GM18951 (cell line): ENCODE data around the gene RAB15.

Experiments used
- POLR2A ChIP-seq: IDR thresholded peaks from 4 replicates; pipeline ENCODE4 v1.6.1; 2011; ENCODE audit warnings: mild to moderate bottlenecking; ENCODE audit not compliant: insufficient read length, insufficient read depth; ENCODE audit errors: extremely low read depth
- in situ Hi-C: fragments of 300-500 bp; cut with MboI; formaldehyde crosslinking; loops from one replicate; pipeline ENCODE4 v1.12.0; 2022; ENCODE audit warnings: low sequenced_read_pairs, mixed read lengths, inconsistent platforms; ENCODE audit not compliant: unreplicated experiment

Gene RAB15

DNA sequence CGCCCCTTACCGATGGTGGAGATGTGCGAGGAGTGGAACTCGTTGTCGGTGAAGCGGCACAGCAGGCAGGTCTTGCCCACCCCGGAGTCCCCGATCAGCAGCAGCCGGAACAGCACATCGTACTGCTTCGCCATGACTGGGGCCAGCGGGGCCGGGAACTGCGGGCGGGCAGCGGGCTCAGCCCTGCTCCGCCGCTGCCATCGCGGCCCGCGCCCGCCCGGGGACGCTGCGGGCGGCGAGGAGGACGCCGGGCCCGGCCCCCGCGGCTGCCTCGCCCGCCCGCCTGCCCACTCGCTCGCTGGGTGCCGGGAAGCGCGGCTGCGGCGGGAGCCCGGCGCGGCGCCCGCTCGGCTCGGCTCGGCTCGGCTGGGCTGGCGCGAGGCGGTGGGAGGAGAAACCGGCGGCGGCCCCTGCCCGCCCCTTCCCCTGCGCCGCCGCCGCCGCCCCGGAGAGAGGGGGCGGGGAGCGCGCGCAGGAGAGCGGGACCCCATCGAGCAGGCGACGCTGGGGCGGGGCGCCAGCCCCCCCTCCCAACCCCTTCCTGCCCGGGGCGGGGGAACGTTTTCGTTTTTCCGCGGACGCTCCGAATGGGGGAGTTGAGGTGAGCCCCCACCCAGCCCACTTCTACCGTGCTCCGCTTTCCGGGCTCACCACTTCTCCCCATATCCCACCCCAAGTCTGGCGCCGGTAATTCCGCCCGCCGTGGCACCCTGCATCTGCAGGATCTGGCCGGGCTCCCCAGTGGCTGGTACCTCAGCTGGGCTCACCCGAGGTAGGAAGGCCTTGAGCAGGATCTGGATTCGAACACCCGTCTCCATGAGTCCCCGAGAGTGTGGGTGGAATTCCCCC lies at the start of gene RAB15:
Gene RAB15 (minus strand): TSS at position 394 of the 849 bp plus-strand sequence. CDS start 260 bp downstream, at position 134.
- in situ Hi-C loops = no loop called here
- no peak for TF ChIP-seq POLR2A

DNA sequence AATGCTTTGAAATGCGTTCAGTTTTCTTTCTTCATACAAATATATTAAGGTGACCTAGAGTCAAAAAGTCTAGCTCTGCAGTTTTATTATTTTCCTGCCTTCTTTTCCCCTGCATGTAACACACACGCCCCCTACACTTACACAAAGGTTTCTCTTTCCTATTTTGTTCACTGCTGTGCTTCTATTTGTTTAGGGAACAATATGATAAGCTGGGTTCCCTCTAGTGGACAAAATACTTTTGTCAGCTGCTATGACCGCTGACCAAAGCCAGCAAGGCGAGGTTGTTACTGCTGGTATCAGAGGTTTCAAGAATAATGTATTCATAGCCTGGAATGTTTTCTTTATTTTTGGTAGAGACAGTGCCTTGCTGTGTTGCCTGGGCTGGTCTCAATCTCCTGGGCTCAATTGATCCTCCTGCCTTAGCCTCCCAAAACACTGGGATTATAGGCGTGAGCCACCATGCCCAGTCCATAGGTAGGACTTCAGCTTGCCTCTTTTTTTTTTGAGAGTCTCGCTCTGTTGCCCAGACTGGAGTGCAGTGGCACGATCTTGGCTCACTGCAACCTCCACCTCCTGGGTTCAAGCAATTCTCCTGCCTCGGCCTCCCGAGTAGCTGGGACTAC lies 47.9 kb upstream of the RAB15 start:
- no peak for TF ChIP-seq POLR2A
- in situ Hi-C loops = no loop called here

DNA sequence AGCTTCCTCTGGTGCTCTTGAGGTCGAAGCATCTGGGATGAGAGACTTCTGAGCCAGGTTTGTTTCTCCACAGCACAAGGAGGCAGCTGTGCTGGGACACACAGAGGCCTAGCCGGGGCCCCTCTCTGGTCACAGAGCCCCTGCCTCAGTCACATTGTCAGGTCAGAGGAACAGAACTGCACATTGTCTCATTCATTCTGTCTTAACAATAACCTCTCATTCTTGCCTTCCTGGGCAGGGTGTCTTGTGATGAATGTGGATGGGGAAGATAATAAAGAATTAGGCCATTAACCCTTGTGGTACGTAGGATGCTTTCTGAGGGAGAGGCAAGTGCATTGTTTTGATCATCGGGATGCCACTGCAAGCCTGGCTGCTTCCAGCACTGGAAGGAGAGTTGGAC lies 44.3 kb upstream of the RAB15 start:
- TF ChIP-seq POLR2A = no peak
- in situ Hi-C loops = no loop called here

DNA sequence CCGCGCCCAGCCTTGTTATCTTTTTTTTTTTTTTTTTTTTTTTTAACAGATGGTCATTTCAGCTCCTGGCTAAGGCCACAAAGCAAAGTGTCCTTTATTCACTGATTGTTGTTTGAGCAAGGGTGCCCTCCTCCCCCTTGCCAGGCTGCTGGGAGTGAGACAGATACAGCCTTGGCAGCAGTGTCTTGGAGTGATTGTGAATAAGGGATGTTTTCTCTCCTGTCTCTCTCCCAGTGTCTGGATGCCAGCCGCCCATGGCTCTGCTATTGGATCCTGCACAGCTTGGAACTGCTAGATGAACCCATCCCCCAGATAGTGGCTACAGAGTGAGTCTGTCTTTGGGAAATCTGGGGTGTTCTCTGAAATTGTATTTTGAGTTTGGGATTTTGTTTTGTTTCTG lies 43.3 kb upstream of the RAB15 start:
- TF ChIP-seq POLR2A = no peak
- in situ Hi-C loops = no loop called here

DNA sequence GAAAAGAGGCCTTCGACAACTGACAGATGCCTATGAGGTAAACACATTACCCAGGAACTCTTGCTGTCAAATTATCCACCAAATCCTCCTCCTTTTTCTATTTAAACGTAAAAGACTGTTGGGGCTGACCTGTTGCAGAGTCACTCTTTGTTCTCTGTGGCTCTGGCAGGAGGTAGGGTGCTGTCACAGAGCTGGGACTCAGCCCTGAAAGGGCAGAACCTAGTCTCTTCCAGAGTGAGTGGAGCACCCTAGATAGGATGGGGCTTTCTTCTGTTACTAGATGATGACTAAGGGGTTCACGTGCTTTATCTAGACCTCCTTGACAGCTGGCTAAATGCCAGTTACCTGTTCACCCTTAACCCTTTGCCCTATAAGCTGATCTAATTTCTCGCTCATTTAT lies 40.2 kb upstream of the RAB15 start:
- in situ Hi-C loops = no loop called here
- no peak for TF ChIP-seq POLR2A

DNA sequence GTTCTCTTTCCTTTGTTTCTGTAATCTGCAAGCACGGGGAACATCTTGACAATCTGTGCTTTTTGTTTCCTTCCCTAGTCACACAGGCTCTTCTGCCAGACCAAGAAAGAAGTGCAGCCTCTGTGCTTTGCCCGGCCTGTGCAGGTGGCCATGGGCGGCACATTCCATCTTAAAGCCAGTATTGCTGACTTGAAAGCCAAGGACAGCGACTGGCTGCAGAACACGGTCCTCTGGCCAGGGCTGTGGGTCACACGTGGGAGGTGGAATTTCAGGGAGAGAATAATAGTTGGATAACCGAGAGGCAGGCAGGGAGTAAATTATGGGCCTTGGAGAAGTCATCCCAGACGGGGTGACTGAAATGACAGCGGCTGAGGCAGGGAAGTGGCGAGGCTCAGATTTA lies 39.4 kb upstream of the RAB15 start:
- TF ChIP-seq POLR2A = no peak
- in situ Hi-C loops = no loop called here

DNA sequence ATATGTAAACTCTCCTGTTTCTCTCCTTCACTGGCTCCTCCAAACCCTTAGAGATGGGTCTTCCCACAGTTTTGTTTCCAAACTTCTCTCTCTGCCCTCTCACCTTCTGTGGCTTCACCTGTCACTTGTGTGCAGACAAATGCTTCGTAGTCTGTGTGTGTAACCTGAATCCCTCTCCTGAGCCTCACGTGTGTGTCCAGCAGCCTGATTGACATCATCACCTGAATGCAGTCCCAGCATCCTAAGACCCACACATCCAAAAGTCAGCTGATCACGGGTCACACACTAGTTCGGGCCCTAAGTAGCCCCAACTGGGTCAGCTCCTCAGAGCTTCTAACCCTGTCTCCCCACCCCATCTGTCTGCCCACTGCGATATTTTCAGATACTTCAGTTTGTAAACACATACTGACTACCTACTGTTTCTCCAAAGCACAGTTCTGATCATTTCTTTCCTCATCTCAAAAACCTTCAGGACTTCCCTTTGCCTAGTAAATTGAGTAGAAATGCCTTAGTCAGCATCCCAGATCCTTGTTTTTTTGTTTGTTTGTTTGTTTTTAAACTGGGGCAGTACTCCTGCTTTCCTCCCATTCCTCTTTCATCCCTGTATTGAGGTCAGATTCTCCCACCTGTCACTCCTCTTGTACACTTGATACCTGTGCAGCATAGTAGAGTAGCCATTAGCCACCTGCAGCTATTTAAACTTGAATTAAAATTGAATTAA lies 38.2 kb upstream of the RAB15 start:
- TF ChIP-seq POLR2A = no peak

DNA sequence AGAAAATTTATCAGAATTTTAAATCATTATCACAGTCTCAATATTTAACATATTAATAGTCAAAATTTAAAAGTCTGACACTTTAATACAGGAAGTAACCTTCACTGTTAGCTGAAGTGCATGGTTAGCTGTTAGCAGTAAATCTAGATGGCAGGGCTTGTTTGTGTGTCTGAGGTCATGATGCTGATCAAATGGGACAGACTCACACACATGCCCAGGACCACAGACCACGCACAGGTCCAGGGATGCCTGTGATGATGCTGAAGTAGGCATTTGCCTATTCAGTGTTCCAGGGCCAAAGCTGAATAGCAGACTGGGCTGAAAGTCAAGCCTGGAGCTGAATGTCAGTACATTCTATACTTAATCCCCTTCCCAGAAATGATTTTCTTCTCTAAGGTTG lies 35.1 kb upstream of the RAB15 start:
- TF ChIP-seq POLR2A = no peak
- in situ Hi-C loops = no loop called here

More for the DNA sequence above, 38.2 kb upstream of the RAB15 start:
- in situ Hi-C loops = no loop called here

DNA sequence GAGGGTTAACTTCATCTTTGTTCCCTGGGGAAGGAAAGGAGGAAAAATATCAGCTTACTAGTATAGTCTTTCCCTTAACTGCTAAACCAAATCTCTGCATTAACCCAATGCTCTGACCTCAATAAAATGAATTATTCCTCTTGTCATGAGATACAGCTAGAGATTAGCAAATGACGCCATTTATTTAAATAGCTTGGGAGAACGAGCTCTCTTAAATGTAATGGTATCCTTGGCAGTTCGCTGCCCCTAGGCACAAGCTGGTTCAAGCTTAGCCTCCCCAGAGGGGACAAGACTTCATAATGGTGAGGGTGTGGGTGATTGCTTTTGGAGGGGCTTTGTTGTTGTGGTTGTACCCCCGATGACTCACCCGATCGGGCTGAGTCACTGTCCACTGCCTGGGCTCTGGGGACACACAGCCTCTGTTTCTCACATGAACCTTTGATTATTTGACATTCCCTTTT lies 34.2 kb upstream of the RAB15 start:
- TF ChIP-seq POLR2A = no peak
- in situ Hi-C loops = no loop called here

DNA sequence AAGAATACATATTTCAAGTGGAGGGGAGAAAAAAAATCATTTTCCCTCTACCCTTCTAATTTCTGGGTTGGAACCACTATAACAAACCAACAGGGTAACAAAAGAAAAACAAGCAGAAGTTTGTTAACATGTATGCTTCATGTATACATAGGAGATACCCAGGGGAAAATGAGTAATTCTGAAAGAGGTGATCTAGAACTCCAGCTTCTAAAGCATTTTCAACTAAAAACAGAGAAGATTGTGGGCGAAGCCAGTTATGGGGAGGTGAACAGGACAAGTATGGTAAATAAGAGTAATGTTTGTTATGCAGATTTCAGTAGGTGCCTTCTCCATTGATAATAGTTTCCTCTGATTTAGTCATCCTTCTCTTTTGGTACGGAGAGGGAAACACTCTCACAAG lies 31.3 kb upstream of the RAB15 start:
- in situ Hi-C loops = no loop called here
- no peak for TF ChIP-seq POLR2A

DNA sequence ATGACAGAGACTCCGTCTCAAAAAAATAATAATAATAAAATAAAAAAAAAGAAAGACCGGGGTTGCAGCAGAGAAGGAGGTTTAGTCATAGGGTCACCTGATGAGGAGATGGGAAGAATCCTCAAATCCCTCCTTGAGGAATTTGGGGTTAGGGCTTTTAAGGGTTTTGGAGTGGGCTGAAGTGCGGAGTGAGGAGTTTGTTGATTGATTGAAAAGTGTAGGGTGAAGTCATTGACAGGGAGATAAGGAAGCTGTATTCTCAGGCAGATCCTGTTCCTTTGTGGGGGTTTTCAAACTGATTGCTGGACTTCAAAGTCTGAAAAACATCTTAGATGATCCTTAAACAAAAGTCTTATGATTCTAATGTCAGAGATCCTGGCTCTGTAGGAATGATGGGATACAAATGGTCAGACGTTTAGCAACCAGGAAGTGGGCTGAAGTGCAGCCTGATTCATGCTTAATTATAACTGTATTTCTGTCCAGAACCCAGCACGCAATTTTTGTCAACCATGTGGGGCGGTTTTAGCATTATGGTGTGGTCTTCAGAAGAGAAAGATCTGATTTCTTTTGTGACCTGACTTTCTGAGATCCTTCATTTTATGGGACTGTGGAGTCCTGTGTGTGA lies 30.6 kb upstream of the RAB15 start:
- TF ChIP-seq POLR2A = no peak
- in situ Hi-C loops = no loop called here

DNA sequence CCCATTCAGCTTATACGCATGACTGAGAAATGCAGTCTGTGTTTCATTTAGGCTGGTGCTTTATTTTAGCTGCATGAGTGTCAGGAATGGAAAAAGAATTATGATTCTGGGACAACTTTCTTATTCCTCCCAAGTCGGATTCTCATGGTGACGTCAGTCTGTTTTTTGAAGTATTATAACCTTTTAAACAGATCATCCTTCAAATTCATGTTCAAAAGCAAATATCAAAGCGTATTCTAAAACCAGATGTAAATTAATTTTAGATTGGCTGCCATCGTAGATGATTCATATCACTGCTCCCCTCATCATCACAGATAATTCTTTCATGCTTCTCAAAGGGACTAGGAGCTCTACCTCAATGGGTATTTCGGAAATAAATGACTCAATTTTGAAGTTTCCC lies 29.6 kb upstream of the RAB15 start:
- in situ Hi-C loops = no loop called here

DNA sequence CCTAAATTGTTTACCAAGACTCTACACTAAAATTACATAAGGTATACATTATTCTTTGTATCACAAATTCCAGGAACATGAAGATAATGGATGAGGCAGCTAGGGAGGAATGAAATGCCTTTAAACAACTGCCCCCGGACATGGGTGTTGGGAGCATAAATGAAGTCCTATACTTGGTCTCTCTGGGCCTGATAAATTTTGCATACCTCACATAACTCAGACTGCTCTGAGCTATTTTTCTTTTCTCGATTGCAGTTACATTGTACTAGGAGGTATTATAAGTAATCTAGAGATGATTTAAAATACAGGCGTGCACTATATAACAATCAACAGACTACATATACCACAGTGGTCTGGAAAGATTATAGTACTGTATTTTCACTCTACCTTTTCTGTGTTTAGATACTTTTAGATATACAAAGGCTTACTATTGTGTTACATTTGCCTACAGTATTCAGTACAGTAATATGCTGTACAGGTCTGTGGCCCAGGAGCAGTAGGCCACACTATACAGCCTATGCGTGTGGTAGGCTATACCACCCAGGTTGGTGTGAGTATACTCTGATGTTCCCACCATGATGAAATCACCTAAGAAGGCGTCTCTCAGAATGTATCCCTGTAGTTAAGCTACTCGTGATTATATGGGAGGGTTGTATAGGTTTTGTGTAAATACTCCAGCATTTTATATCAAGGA lies 28.9 kb upstream of the RAB15 start:
- in situ Hi-C loops = no loop called here
- TF ChIP-seq POLR2A = no peak

More for the DNA sequence above, 29.6 kb upstream of the RAB15 start:
- TF ChIP-seq POLR2A = no peak

DNA sequence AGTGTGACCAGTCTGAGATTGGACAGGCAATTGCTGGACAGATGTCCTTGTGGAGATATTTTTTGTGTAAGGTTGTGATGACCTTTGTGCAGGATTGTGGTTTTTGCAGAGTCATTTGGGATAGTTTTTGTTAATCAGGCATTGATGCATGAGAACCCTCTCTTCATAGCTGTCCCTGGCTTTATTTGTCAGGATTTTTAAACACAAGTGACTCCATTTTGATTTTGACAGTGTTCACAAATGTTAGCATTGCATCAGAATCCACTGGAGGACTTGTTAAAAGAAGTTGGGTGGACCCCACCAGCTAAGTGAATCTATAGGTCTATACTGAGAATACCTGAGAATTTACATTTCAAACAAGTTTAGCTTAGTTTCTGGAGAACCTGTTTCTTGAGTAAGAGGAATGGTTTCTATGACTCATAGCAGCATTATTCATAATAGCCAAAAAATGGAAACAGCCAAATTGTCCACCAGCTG lies 26.4 kb upstream of the RAB15 start:
- no peak for TF ChIP-seq POLR2A
- in situ Hi-C loops = no loop called here
